ENCODE data around the gene PDE10A.

- TF ChIP-seq BHLHE40 (IDR thresholded peaks at IDR 0.05; ENCODE audit: low read depth, low read length) (no peak), POLR2A (IDR thresholded peaks at IDR 0.05; ENCODE audit: low read depth, low read length) (no peak), CTCF (conservative IDR thresholded peaks at IDR 0.05; ENCODE audit: low read depth, low read length) (no peak), MXI1 (IDR thresholded peaks at IDR 0.05; ENCODE audit: borderline replicate concordance, low read depth, low read length) (no peak), RAD21 (IDR thresholded peaks at IDR 0.05; ENCODE audit: low read length) (no peak), NFE2L2 (IDR thresholded peaks at IDR 0.05; ENCODE audit: low read depth, low read length) (no peak), ELK1 (IDR thresholded peaks at IDR 0.05; ENCODE audit: borderline replicate concordance, low read depth, low read length) (no peak), RFX5 (IDR thresholded peaks at IDR 0.05; ENCODE audit: low read depth, low read length) (no peak), SMC3 (IDR thresholded peaks at IDR 0.05; ENCODE audit: low read depth, low read length) (no peak), RCOR1 (IDR thresholded peaks at IDR 0.05; ENCODE audit: insufficient replicate concordance, low read length) (no peak)
Measured at GRCh38 chr6:165594584-165595333, 68.3 kb downstream of the PDE10A start.
